PC-9 (cell line): ENCODE measurements around the gene CREG1.

Source experiments
- CTCF ChIP-seq: fragments of 200-600 bp; sonication (generic); conservative IDR thresholded peaks from 2 replicates; pipeline ENCODE4 v1.6.1; 2017; ENCODE audit warnings: mixed run types, antibody characterized with exemption, mild to moderate bottlenecking, moderate library complexity
- EZH2 ChIP-seq: fragments of 200-600 bp; sonication (generic); IDR thresholded peaks from 2 replicates; pipeline ENCODE4 v1.8.0; 2017; ENCODE audit warnings: antibody characterized with exemption, low read depth

DNA sequence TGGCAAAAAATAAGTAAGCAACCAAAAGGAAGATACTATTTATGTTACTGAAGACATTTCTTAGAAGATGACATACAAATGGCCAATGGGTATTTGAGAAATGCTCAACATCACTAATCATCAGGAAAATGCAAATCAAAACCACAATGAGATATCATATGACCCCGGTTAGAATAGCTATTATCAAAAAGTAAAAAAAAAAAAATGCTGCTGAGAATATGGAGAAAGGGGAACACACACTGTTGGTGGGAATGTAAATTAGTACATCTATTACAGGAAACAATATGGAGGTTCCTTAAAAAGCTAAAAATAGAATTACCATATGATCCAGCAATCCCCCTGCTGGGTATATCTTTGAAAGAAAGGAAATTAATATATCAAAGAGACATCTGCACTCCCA lies 34.3 kb upstream of the CREG1 start:
- TF ChIP-seq CTCF (no peak), EZH2 (no peak)
